H7 (cell line): ENCODE data around the gene SYT5. TPM values are rescaled to one million over a fixed set of nuclear protein-coding genes. Genes with fewer than 3 reads are reported as not detected.
"Not testable (repeated sequence)": the region's sequence is repeated elsewhere in the genome, so short reads cannot be mapped to it uniquely, and the experiment has no call there.

Experiments
- DNase-seq: peaks from one replicate; pipeline ENCODE4 v3.0.0; 2012
- H3K27me3 ChIP-seq: 2 replicates; pipeline ENCODE4 v1.6.0; 2011; ENCODE audit warnings: mild to moderate bottlenecking, low read length; ENCODE audit not compliant: control insufficient read depth, insufficient read depth
- H3K36me3 ChIP-seq: replicated peaks from 2 replicates; pipeline ENCODE4 v1.5.1; 2011; ENCODE audit warnings: low read length; ENCODE audit not compliant: control insufficient read depth, insufficient read depth
- H3K4me3 ChIP-seq: 2 replicates; pipeline ENCODE4 v1.5.1; 2011; ENCODE audit warnings: low read depth, mild to moderate bottlenecking, control low read depth, low read length, moderate library complexity; ENCODE audit not compliant: insufficient read depth
- total RNA-seq: library from RNA; depleted of rRNA; stranded (reverse); fragments of >200 nt; shearing (Covaris generic); gene quantifications from 2 replicates; pipeline ENCODE4 v1.2.3, GENCODE V29; 2014

Gene SYT5
- total RNA-seq, 1 experiment from 2014 or later = 0.31 TPM

- Histone ChIP-seq H3K27me3 (peaks cover 51% of the 10 kb centered on the region), H3K36me3 (no peaks in the 10 kb centered on the region), H3K4me3 (peak within 1 kb of the TSS; percentile 51)
- peak; percentile 100 for DNase-seq
These were observed 13.4 kb downstream of the SYT5 start, which contains the start of gene DNAAF3 for GRCh38 chr19:55166530-55167268. DNAAF3 (minus strand) TSS chr19:55166613; CDS start chr19:55166413, 200 bp downstream.

- Histone ChIP-seq H3K4me3 (peak overlapping the region; percentile 51), H3K36me3 (no peaks in the 10 kb centered on the region), H3K27me3 (peaks cover 51% of the 10 kb centered on the region)
- peak; percentile 92 for DNase-seq
These were observed 14.0 kb downstream of the SYT5 start for GRCh38 chr19:55165952-55166529.

DNA sequence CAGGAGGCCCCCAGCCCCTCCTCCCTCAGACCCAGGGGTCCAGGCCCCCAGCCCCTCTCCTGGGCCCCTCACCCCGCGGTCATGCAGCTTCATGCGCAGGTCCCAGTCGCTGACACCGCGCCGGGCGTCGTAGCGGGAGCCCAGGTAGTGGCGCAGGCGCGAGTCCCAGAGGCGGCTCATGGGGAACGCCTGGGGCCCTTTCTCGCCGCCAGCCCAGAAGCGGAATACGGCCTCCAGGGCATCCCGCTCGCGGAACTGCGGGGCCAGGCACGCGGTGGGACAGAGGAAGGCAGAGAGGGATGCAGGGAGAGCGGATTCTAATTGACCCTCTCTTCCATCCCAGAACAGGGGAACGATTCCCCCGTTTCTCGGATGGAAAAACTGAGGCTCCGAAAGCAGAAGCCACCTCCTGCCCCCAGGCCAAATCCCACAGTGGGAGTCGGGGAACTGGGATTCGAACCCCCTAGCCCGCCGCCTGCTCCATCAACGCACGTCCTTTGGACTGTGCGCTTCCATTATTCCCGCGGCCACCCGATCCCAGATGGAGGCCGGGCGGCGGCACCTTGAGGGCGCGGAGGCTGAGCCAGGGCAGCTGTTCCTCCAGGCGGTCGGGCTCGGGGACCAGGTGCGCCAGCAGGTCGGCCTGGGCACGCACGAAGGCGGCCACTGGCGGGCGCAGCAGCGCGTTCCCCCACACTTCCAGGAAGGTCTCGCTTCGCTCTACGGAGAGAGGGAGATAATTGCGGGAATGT, 18.3 kb downstream of the SYT5 start:
- DNase-seq = peak; percentile 71

DNA sequence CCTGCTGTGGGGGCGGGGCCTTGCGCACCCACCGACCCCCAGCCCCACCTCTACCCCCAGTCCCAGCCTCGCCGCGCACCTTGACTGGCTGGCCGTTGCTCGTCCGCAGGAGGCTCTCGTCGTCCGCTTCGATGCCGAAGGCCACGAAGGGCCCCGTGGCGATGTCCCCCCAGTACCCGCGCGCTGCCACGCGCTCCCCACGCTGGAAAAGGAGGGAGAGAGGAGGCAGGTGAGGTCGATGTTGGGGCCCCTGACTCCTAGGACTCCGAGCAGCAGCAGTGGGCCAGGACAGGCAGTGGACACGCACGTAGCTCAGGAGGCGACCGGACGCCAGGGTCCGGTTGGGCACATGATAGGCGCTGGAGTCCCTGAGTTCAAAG, 19.1 kb downstream of the SYT5 start:
- Histone ChIP-seq H3K36me3 (no peaks in the 10 kb centered on the region), H3K27me3 (peaks cover 64% of the 10 kb centered on the region), H3K4me3 (peak overlapping the region; percentile 37; the same call in 1 of the 2 replicates)
- no peak for DNase-seq

More for the DNA sequence above, 18.3 kb downstream of the SYT5 start:
- Histone ChIP-seq H3K27me3 (peaks cover 57% of the 10 kb centered on the region), H3K36me3 (no peaks in the 10 kb centered on the region), H3K4me3 (peak overlapping the region; percentile 37; the same call in 1 of the 2 replicates)

DNA sequence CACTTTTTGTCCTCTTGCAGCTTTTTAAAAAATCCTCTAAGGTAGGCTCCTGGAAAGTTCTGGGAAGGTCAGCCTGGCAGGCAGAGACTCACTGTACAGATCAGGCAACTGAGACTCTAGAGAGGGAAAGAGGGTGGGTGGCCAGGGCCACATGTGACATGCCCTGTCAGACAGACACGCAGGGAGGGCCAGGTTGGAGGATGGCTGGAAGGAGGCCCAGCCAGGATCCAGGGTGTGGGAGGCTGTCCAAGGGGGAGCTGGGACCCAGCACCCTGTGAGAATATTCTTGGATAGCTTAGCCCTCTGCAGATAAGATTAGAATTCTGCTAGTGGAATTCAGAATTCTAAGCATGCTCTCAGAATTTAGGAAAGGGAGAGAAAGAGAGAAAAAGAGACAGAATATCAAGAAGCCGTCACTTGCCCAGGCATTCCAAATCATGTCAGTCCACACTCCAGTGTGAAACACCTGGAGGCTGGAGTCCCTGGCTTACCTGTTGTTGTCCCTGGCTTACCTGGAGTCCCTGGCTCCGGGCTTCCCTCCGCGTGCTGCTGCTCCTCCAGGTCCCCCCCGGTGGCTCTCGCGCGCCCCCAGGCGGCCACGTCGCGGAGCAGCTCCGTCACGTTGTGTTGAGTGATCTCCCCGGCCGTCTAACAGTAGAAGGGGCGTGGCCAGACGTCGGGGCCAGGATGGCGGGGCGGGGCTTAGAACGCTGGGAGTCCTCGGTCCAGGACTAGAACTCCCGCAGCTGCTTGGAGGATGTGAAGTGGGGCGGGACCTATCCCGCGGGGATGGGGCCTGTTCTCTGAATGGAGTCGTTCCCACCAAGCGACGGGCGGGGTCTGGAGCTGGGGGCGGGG, 19.7 kb downstream of the SYT5 start:
- Histone ChIP-seq H3K27me3 (peaks cover 63% of the 10 kb centered on the region), H3K36me3 (no peaks in the 10 kb centered on the region), H3K4me3 (peak overlapping the region; percentile 37; the same call in 1 of the 2 replicates)
- peak; percentile 100 for DNase-seq

GRCh38 chr19:55158848-55159749, 21.0 kb downstream of the SYT5 start:
- peak; percentile 72 for DNase-seq
- peaks cover 59% of the 10 kb centered on the region for H3K27me3 ChIP-seq
- no peak overlapping the region for H3K4me3 ChIP-seq
- peaks cover 1% of the 10 kb centered on the region; the same call in 1 of the 2 replicates for H3K36me3 ChIP-seq

- peaks cover 54% of the 10 kb centered on the region for H3K27me3 ChIP-seq
- DNase-seq = no peak
- H3K36me3 ChIP-seq = peaks cover 1% of the 10 kb centered on the region
- no peak overlapping the region for H3K4me3 ChIP-seq
These were observed 21.7 kb downstream of the SYT5 start for GRCh38 chr19:55158423-55158822.

DNA sequence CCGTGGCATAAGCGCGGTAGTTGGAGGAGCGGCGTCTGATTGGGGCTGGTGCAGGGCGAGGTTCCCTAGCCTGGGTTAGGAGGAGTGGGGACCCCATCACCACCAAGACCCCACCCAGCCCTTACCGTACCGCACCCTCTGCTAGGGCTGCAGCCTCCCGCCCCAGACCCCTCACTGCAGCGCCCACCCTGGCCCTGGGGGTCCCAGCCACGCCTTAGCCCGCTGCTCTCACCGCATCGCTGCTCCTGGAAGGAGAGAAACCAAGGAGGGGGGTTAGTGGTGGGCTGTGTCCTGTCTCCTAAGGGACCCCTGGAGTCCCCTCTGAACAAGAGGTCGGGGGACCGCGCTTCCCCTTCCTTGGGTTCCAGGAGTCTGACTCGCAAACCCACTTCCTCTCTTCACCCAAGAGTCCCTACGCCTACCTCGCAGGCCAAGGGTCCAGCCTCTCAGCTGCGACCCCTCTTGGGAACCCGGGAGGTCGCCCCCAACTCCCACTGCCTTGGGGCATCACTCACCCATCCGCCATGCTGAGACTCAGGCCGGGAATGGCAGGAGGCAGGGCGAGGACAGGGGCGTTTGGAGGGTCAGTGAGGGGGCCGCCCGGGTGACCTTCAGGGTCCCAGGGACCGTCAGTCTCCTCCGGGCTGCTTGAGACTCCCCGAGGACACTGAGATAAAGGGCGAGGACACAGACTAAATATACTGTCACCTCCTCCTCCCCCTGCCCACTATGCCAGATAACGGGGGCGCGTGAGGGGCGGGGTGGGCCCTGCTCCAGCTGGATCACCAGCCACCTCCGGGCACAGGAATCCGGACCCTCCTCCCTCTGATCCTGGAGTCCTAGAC, 22.8 kb downstream of the SYT5 start, which contains the start of gene TNNI3:
Gene TNNI3 (minus strand): TSS at position 669 of the 845 bp plus-strand sequence. CDS start 143 bp downstream, at position 526.
- peak within 1 kb of the TSS; percentile 60 for H3K4me3 ChIP-seq

DNA sequence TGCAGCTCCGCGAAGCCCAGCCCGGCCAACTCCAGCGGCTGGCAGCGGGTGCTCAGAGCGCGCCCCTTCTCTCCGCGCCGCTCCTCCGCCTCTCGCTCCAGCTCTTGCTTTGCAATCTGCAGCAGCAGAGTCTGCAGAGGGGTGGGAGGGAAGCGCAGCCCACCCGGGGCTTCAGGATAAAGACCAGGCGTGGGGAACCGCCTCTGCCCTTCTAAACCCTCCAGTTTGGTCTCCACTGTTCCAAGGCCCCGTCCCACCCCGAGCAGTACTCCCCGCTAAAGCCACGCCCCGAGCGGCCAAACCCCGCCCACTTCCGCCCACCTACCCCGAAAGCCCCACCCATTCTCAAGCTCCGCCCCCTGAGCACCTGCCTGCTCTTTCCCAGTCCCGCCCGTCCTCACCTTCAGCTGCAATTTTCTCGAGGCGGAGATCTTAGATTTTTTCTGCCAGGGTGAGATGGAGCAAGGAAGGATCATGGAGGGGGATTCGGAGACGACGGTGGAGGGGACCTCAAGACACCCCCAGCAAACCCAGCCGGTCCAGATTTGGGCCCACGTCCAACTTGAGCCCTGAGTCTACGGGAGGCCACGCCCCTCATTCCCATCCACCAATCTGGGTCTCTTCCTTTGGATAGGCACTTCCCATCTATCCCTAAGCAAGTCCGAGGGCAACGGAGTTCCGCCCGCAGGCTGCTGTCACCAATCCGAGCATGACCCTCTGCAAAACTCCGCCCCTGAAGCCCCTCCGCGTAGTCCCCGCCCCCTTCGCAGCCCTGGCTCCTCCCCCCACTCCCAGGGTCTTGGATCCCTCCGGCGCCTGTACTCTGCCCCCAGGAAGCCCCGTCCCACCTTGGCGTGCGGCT, 23.7 kb downstream of the SYT5 start:
- Histone ChIP-seq H3K4me3 (peak overlapping the region; percentile 60), H3K27me3 (peaks cover 39% of the 10 kb centered on the region), H3K36me3 (peaks cover 2% of the 10 kb centered on the region)
- peak; percentile 99 for DNase-seq

More for the DNA sequence above, 22.8 kb downstream of the SYT5 start, which contains the start of gene TNNI3:
- H3K36me3 ChIP-seq = peaks cover 1% of the 10 kb centered on the region
- H3K27me3 ChIP-seq = peaks cover 47% of the 10 kb centered on the region
- peak; percentile 54 for DNase-seq

GRCh38 chr19:55155784-55156183, 24.3 kb downstream of the SYT5 start:
- DNase-seq, H3K36me3 ChIP-seq: not testable (repeated sequence)
- H3K4me3 ChIP-seq = peak overlapping the region; percentile 60
- peaks cover 33% of the 10 kb centered on the region; the same call in 1 of the 2 replicates for H3K27me3 ChIP-seq

GRCh38 chr19:55153652-55154264, 26.3 kb downstream of the SYT5 start:
- no peak overlapping the region for H3K4me3 ChIP-seq
- H3K27me3 ChIP-seq = peaks cover 25% of the 10 kb centered on the region; the same call in 1 of the 2 replicates
- peaks cover 2% of the 10 kb centered on the region for H3K36me3 ChIP-seq
- DNase-seq = no peak
